Progenitor cell of endocrine pancreas (in vitro differentiated cells): ENCODE results near the gene PCDHAC2. TPM values are rescaled to one million over a fixed set of nuclear protein-coding genes. Genes with fewer than 3 reads are reported as not detected.

Source experiments
- DNase-seq: peaks from one replicate; pipeline ENCODE4 v3.0.0; 2021; ENCODE audit warnings: low spot score; ENCODE audit not compliant: unreplicated experiment
- H3K27ac Mint-ChIP-seq: 2 replicates; pipeline ENCODE4 v1.8.0; 2021; ENCODE audit warnings: mild to moderate bottlenecking, moderate library complexity, mixed read lengths
- H3K27me3 Mint-ChIP-seq: 2 replicates; pipeline ENCODE4 v1.8.0; 2021; ENCODE audit warnings: mixed read lengths
- H3K36me3 Mint-ChIP-seq: 2 replicates; pipeline ENCODE4 v1.8.0; 2022; ENCODE audit warnings: mixed read lengths; ENCODE audit not compliant: insufficient read depth
- H3K4me1 Mint-ChIP-seq: 2 replicates; pipeline ENCODE4 v1.8.0; 2021; ENCODE audit warnings: low read depth, mixed read lengths
- H3K4me3 Mint-ChIP-seq: 2 replicates; pipeline ENCODE4 v1.8.0; 2021; ENCODE audit warnings: low read depth, mild to moderate bottlenecking, moderate library complexity, mixed read lengths
- H3K9me3 Mint-ChIP-seq: 2 replicates; pipeline ENCODE4 v1.8.0; 2021; ENCODE audit warnings: low read depth, mixed read lengths
- CTCF ChIP-seq: fragments of 200-600 bp; sonication (generic); IDR thresholded peaks from one replicate; pipeline ENCODE4 v1.5.0; 2021; ENCODE audit warnings: antibody characterized with exemption, mild to moderate bottlenecking; ENCODE audit not compliant: unreplicated experiment
- total RNA-seq: library from RNA; stranded (reverse); gene quantifications from 2 replicates; pipeline ENCODE4 v1.2.1, GENCODE V29; 2021

Gene PCDHAC2
- total RNA-seq, 1 donor from 2014 or later = 1.9 TPM

GRCh38 chr5:141017943-141018342 lies 51.7 kb downstream of the PCDHAC2 start:
- Mint-ChIP-seq H3K4me1 (no peaks in the 10 kb centered on the region), H3K27me3 (no peaks in the 10 kb centered on the region), H3K9me3 (no peaks in the 10 kb centered on the region), H3K27ac (no peak overlapping the region), H3K4me3 (no peak overlapping the region), H3K36me3 (peaks cover 2% of the 10 kb centered on the region)
- no peak for TF ChIP-seq CTCF
- no peak for DNase-seq

Other genes with a start within 250 kb of the PCDHAC2 start
- not detected in 2 replicates for gene PCDHA1, start 180.3 kb upstream of the PCDHAC2 start, total RNA-seq
- gene PCDHA2, start 171.6 kb upstream of the PCDHAC2 start, total RNA-seq = 5.6 and 5.9 TPM in 2 replicates
- 1.5 and 2.4 TPM in 2 replicates for gene PCDHA3, start 165.4 kb upstream of the PCDHAC2 start, total RNA-seq
- gene PCDHA4, start 159.4 kb upstream of the PCDHAC2 start, total RNA-seq = 27.8 and 28.6 TPM in 2 replicates
- 3.4 and 4.4 TPM in 2 replicates for gene PCDHA5, start 144.9 kb upstream of the PCDHAC2 start, total RNA-seq
- gene PCDHA6, start 138.5 kb upstream of the PCDHAC2 start, total RNA-seq = 12.5 and 13.2 TPM in 2 replicates
- gene PCDHA7, start 132.2 kb upstream of the PCDHAC2 start, total RNA-seq = 4.3 and 4.9 TPM in 2 replicates
- 4.9 and 5.1 TPM in 2 replicates for gene PCDHA8, start 125.3 kb upstream of the PCDHAC2 start, total RNA-seq
- 3.4 and 3.8 TPM in 2 replicates for gene PCDHA9, start 118.1 kb upstream of the PCDHAC2 start, total RNA-seq
- 18.3 and 19.2 TPM in 2 replicates for gene PCDHA10, start 110.6 kb upstream of the PCDHAC2 start, total RNA-seq
- gene PCDHA11, start 97.5 kb upstream of the PCDHAC2 start, total RNA-seq = 10.0 and 10.5 TPM in 2 replicates
- gene PCDHA12, start 91.2 kb upstream of the PCDHAC2 start, total RNA-seq = 12.9 and 13.7 TPM in 2 replicates
- 3.5 and 3.9 TPM in 2 replicates for gene PCDHA13, start 84.4 kb upstream of the PCDHAC2 start, total RNA-seq
- gene PCDHAC1, start 40.2 kb upstream of the PCDHAC2 start, total RNA-seq = 7.7 and 8.9 TPM in 2 replicates
- 0.29 and 0.31 TPM in 2 replicates for gene PCDHB1, start 84.9 kb downstream of the PCDHAC2 start, total RNA-seq
- gene PCDHB2, start 128.1 kb downstream of the PCDHAC2 start, total RNA-seq = 75.5 and 80.4 TPM in 2 replicates
- 9.1 and 9.4 TPM in 2 replicates for gene PCDHB3, start 134.0 kb downstream of the PCDHAC2 start, total RNA-seq
- 4.4 and 4.6 TPM in 2 replicates for gene PCDHB4, start 155.3 kb downstream of the PCDHAC2 start, total RNA-seq
- 29.4 and 32.4 TPM in 2 replicates for gene PCDHB5, start 168.7 kb downstream of the PCDHAC2 start, total RNA-seq
- 2.4 and 2.7 TPM in 2 replicates for gene PCDHB6, start 183.6 kb downstream of the PCDHAC2 start, total RNA-seq
- gene PCDHB7, start 206.2 kb downstream of the PCDHAC2 start, total RNA-seq = 0.93 and 1.1 TPM in 2 replicates
- 2.0 and 2.8 TPM in 2 replicates for gene PCDHB8, start 211.3 kb downstream of the PCDHAC2 start, total RNA-seq
- 11.9 and 14.3 TPM in 2 replicates for gene PCDHB16, start 215.9 kb downstream of the PCDHAC2 start, total RNA-seq
- 7.5 and 8.0 TPM in 2 replicates for gene PCDHB9, start 220.7 kb downstream of the PCDHAC2 start, total RNA-seq
- 5.5 and 7.2 TPM in 2 replicates for gene PCDHB10, start 225.9 kb downstream of the PCDHAC2 start, total RNA-seq
- gene PCDHB11, start 233.2 kb downstream of the PCDHAC2 start, total RNA-seq = 4.7 and 5.9 TPM in 2 replicates
- gene PCDHB12, start 242.2 kb downstream of the PCDHAC2 start, total RNA-seq = 5.4 and 7.2 TPM in 2 replicates
- 6.8 and 7.4 TPM in 2 replicates for gene PCDHB13, start 247.4 kb downstream of the PCDHAC2 start, total RNA-seq